Measurements from ENCODE around the gene LLGL2. TPM values are rescaled to one million over a fixed set of nuclear protein-coding genes. Genes with fewer than 3 reads are reported as not detected.

The LLGL2 gene
- total RNA-seq, 1 donor from 2014 or later: 2.0 TPM

GRCh38 chr17:75565066-75565465 is 39.6 kb downstream of the LLGL2 start:
- Histone ChIP-seq H3K27ac (replicated peaks) (no peak overlapping the region), H3K9me3 (replicated peaks) (no peaks in the 10 kb centered on the region), H3K36me3 (peaks cover 9% of the 10 kb centered on the region), H3K27me3 (ENCODE audit: low read depth) (no peaks in the 10 kb centered on the region), H3K4me1 (no peaks in the 10 kb centered on the region), H3K4me3 (no peak overlapping the region)
- no peak for TF ChIP-seq CTCF (IDR thresholded peaks at IDR 0.05; ENCODE audit: borderline replicate concordance)
- DNase-seq: no peak
- intact Hi-C loops (cut with micrococcal nuclease): no loop called here

DNA sequence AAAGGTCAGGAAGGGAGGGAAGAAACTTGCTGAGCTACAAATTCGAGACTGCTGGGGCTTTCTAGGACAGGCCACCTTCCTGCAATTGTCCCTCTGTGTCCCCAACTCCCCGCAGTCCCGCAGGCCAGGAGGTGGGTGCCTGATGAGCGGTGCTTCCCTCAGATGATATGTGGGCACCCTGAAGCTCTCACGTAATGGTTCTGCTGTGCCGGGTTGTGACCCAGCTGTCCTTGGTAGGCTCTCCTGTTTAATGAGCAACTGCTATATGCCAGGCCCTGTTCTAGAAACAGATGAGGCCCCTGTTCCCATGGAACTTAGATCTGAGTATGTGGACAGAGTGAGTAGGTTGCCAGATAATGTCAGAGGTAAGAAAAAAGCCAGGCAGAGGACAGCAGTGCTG is 40.1 kb downstream of the LLGL2 start:
- intact Hi-C loops (cut with micrococcal nuclease): no loop called here
- H3K9me3 ChIP-seq (replicated peaks): no peaks in the 10 kb centered on the region
- H3K27ac ChIP-seq (replicated peaks): no peak overlapping the region
- no peaks in the 10 kb centered on the region for H3K4me1 ChIP-seq
- DNase-seq: no peak
- H3K27me3 ChIP-seq (ENCODE audit: low read depth): no peaks in the 10 kb centered on the region
- H3K4me3 ChIP-seq: no peak overlapping the region
- no peak for TF ChIP-seq CTCF (IDR thresholded peaks at IDR 0.05; ENCODE audit: borderline replicate concordance)
- H3K36me3 ChIP-seq: peaks cover 9% of the 10 kb centered on the region

GRCh38 chr17:75566416-75566815 is 40.9 kb downstream of the LLGL2 start:
- Histone ChIP-seq H3K27ac (replicated peaks) (no peak overlapping the region), H3K9me3 (replicated peaks) (no peaks in the 10 kb centered on the region), H3K27me3 (ENCODE audit: low read depth) (no peaks in the 10 kb centered on the region), H3K36me3 (peaks cover 9% of the 10 kb centered on the region), H3K4me3 (no peak overlapping the region), H3K4me1 (no peaks in the 10 kb centered on the region)
- no peak for TF ChIP-seq CTCF (IDR thresholded peaks at IDR 0.05; ENCODE audit: borderline replicate concordance)
- DNase-seq: no peak
- intact Hi-C loops (cut with micrococcal nuclease): no loop called here

GRCh38 chr17:75566834-75567233 is 41.3 kb downstream of the LLGL2 start:
- H3K36me3 ChIP-seq: peaks cover 9% of the 10 kb centered on the region
- no peaks in the 10 kb centered on the region for H3K27me3 ChIP-seq (ENCODE audit: low read depth)
- no peak for TF ChIP-seq CTCF (IDR thresholded peaks at IDR 0.05; ENCODE audit: borderline replicate concordance)
- H3K27ac ChIP-seq (replicated peaks): no peak overlapping the region
- no peak overlapping the region for H3K4me3 ChIP-seq
- intact Hi-C loops (cut with micrococcal nuclease): no loop called here
- H3K9me3 ChIP-seq (replicated peaks): no peaks in the 10 kb centered on the region
- DNase-seq: no peak
- H3K4me1 ChIP-seq: no peaks in the 10 kb centered on the region

DNA sequence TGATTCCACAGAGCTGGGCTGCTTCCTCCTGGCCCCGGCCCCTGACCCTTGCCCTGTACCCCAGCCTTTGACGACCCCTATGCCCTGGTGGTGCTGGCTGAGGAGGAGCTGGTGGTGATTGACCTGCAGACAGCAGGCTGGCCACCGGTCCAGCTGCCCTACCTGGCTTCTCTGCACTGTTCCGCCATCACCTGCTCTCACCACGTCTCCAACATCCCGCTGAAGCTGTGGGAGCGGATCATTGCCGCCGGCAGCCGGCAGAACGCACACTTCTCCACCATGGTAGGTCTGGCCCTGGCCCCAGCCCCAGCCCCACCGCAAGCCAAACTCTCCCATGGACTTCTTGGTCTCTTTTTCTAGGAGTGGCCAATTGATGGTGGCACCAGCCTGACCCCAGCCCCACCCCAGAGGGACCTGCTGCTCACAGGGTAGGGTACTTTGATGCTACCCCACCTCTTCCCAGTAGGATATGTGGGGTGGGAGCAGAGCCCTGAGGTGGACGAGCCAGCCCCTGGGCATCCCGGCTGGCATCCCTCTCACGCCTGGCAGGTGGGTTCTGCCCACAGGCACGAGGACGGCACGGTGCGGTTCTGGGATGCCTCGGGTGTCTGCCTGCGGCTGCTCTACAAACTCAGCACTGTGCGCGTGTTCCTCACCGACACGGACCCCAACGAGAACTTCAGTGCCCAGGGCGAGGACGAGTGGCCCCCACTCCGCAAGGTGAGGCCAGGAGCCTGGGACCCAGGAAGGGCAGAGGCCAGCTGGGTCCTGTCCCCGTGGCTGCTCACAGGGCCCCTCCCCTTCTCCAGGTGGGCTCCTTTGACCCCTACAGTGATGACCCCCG is 43.1 kb downstream of the LLGL2 start:
- Histone ChIP-seq H3K27ac (replicated peaks) (no peak overlapping the region), H3K27me3 (ENCODE audit: low read depth) (no peaks in the 10 kb centered on the region), H3K4me3 (no peak overlapping the region), H3K4me1 (no peaks in the 10 kb centered on the region), H3K36me3 (peaks cover 8% of the 10 kb centered on the region), H3K9me3 (replicated peaks) (no peaks in the 10 kb centered on the region)
- no peak for DNase-seq
- intact Hi-C loops (cut with micrococcal nuclease): no loop called here
- no peak for TF ChIP-seq CTCF (IDR thresholded peaks at IDR 0.05; ENCODE audit: borderline replicate concordance)

Data from left ventricle myocardium inferior (tissue), 1 donor.